Activated T-cell treated with anti-CD3 and anti-CD28 coated beads, Interleukin-2, amount 50 U/mL, for 48 hours (primary cell): ENCODE data around the gene FAM114A1.
A peak's percentile ranks its signal among the peaks of the same experiment; 100 is the strongest.

Experiments
- DNase-seq, 2 experiments: peaks; one replicate each; pipeline ENCODE4 v3.0.0-alpha.2; 2020

Gene FAM114A1

GRCh38 chr4:38867478-38868058 is at the start of gene FAM114A1:
TSS of gene FAM114A1 (plus strand) at chr4:38867806. CDS start at chr4:38878079, 10,273 bp downstream.
- peak; percentile 49 to 56 for DNase-seq

DNA sequence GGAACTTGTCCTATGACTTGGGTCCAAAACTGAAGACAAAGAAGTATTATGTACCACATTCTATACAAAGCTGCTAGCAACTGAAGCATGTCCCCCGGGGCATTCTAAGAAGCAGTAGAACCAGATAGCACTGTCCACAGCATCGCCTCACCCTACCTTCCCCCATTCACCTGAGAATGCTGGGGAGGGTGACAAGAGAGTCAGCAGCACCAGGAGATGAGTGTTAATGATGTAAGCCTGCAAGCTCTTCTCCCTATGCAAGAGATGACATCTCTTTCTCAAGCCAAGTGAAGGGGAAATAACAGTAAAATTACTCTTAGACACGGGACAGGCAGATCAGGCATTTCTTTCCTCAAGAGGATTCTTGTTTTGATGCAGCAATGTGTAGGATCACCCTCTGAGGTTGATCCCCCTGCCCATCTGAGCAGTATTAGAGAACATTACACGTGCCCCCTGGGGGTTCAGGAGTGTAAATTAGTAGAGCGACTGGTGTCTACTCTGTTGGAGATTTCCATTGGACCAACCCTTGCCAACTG is 49.1 kb upstream of the FAM114A1 start:
- DNase-seq = no peak

GRCh38 chr4:38819569-38819968 is 48.0 kb upstream of the FAM114A1 start:
- DNase-seq = no peak

DNA sequence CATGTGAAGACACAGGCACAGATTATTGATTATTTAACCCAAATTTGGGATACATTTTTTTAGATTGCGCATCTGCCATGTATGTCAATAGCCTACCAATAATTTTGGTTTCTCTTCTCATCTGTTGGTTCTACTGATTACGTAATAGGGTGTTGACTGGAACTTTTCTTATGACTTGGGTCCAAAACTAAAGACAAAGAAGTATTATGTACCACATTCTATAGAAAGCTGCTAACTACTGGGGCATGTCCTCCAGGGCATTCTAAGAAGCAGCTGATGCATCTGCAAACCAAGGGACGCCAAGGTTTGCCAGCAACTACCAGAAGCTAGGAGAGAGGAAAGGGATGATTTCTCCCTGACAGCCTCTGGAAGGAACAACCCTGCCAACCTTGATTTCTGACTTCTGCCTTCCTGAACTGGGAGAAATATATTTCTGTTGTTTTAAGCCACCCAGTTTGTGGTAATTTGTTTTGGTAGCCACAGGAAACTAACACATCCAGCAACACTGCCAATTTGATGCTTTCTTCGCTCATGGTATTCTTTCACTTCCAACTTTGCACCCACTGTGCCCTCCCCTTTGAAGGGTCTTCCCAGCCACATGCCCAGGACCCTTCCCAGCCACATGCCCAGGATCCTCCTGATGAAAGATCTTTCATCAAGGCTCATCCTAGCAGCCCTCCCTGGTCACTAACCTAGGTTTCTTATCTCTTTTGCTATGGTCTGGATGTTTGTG is 47.1 kb upstream of the FAM114A1 start:
- DNase-seq = no peak

DNA sequence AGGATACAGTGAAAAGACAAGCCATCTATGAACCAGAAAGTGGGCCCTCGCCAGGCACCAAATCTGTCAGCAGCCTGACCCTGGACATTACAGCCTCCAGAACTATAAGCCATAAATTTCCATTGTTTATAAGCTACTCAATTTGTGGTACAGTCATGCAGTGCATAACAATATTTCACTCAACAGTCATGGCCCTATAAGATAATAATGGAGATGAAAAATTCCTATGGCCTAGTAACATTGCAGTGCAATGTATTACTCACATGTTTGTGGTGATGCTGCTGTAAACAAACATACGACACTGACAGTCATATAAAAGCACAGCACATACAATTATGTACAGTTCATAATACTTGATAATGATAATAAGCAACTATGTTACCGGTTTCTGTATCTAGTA is 45.9 kb upstream of the FAM114A1 start:
- no peak for DNase-seq

DNA sequence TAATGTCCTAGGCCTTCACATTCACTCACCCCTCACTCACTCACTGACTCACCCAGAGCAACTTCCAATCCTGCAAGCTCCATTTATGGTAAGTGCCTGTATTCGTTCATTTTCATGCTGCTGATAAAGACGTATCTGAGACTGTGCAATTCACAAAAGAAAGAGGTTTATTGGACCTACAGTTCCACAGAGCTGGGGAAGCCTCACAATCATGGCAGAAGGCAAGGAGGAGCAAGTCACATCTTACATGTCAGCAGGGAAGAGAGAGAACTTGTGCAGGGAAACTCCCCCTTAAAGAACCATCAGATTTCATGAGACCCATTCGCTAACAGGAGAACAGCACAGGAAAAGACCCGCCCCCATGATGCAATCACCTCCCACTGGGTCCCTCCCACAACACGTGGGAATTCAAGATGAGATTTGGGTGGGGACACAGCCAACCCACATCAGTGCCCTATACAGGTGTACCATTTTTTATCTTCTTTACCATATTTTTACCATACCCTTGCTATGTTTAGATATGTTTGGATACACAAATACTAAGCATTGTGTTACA is 44.8 kb upstream of the FAM114A1 start:
- DNase-seq = no peak

- no peak for DNase-seq
Measured at GRCh38 chr4:38823766-38824165, 43.8 kb upstream of the FAM114A1 start.

- DNase-seq = no peak
Measured at GRCh38 chr4:38829237-38829636, 38.4 kb upstream of the FAM114A1 start.

GRCh38 chr4:38831653-38832052 is 36.0 kb upstream of the FAM114A1 start:
- no peak for DNase-seq

- DNase-seq = no peak
Measured at GRCh38 chr4:38832206-38832605, 35.4 kb upstream of the FAM114A1 start.

GRCh38 chr4:38832624-38833528 is 34.7 kb upstream of the FAM114A1 start:
- DNase-seq = no peak

- no peak for DNase-seq
Measured at GRCh38 chr4:38834570-38834969, 33.0 kb upstream of the FAM114A1 start.

- no peak for DNase-seq
Measured at GRCh38 chr4:38837334-38837733, 30.3 kb upstream of the FAM114A1 start.

- DNase-seq = no peak
Measured at GRCh38 chr4:38837849-38838248, 29.8 kb upstream of the FAM114A1 start.

- DNase-seq = no peak
Measured at GRCh38 chr4:38842994-38843393, 24.6 kb upstream of the FAM114A1 start.

GRCh38 chr4:38846015-38846414 is 21.6 kb upstream of the FAM114A1 start:
- no peak for DNase-seq

DNA sequence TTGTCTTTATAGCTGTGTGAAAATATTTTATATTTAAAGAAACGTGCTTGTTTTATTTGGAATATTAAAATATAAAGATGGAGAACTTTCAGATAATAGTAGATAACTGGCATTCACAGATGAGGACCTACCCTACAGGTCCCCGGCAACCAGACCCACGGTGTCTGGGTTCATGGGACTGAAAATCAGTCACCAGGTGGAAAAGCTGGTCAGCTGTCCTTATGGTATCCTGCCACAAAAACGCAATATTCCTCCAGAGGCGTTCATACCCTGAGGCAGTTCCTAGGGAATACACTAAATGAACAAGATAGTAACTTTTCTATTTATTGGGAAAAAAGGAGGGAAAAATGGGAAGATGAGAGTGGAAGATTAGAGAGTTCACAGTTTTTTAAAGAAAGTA is 12.1 kb upstream of the FAM114A1 start:
- DNase-seq = no peak

DNA sequence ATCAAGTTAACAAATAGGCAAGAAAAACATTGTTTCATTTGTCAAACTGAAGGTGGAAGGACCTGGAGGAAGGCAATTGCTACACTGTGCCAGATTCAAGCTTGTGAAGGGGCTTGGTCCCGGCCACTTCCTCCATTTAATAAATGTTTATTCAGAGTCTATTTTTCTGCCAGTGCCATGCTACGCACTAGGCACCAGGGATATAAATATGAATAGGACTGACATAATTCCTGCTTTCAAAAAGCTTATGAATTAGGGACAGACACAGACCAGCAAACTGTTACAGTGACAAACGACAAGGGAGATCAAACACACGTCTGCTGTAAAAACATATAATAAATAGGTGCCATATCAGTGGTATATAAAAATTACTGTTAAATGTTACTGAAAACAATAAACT is 11.6 kb upstream of the FAM114A1 start:
- DNase-seq = no peak

GRCh38 chr4:38856524-38857337 is 10.9 kb upstream of the FAM114A1 start, which contains the start of gene TLR6:
TSS of gene TLR6 (minus strand) at chr4:38856817. CDS start at chr4:38829473, 27,344 bp downstream.
- DNase-seq = peak; percentile 56 to 59

DNA sequence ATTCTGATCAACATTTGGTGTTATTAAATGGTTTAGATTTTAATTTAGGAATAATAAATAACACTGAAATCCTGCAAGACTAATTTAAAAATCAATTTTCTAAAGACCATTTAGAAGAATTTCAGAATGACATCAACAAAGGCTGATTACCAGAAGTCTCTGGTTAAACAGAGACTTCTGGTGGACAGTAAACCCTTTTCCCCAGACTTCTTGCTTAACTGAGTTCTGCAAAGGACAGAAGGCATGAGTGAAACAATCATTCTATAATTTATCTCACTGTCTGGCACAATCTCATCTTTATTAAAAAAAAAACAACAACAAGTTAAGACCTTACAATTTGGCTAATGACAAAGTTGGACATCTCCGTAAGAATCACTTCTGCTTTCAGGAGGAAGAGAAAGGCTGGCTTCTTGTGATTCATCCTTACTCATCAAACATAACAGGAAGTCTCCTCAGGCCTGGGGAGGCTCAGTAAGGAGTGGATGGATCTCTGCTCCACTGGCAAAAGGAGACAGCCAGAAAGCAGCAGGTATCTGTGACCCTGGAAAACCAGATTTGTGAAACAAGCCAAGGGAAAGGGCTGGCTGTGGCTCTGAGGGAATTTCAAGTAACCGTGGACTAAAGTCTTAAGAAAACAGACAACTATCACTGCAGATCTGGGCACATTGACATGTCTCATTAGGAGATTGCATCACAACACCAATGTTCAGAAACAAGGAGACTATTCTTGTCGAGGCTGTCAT is 10.1 kb upstream of the FAM114A1 start:
- DNase-seq = peak; percentile 57 to 59

DNA sequence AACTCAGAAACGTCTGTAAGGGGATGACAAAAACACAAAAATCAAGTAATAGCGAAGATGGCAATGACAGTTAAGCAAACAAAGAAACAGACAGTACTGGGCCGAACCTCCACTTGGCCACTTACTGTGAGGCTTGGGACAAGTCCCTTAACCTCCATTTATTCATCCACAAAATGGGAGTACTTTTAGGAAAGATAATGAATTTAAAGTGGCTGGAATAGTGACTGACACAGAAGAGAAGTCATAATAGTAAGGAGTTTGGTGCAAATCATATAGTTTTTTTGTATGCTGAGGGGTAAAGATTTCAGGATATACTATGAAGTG is 9.5 kb upstream of the FAM114A1 start:
- no peak for DNase-seq
